Measurements from ENCODE around the gene CHMP2B.
"Not testable (repeated sequence)": the region's sequence is repeated elsewhere in the genome, so short reads cannot be mapped to it uniquely, and the experiment has no call there.

CHMP2B gene

DNA sequence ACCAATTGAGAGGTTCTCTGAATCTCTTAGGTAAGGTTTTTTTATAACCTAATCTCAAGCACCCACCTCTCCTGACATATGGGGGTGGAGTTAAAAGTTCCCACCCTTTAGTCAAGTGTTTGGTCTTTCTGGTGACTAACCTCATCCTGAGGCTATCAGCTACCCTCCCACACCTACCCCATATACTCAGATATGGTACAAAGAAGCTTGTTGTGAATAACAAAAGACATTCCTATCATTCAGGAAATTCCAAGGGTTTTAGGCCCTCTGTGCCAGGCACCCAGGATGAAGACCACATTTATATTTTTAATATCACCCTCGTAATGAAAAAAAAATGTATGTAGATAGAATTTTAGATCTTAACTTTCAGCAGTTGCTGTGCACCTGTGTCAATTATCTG, 9.0 kb downstream of the CHMP2B start:
- no peak for DNase-seq

DNA sequence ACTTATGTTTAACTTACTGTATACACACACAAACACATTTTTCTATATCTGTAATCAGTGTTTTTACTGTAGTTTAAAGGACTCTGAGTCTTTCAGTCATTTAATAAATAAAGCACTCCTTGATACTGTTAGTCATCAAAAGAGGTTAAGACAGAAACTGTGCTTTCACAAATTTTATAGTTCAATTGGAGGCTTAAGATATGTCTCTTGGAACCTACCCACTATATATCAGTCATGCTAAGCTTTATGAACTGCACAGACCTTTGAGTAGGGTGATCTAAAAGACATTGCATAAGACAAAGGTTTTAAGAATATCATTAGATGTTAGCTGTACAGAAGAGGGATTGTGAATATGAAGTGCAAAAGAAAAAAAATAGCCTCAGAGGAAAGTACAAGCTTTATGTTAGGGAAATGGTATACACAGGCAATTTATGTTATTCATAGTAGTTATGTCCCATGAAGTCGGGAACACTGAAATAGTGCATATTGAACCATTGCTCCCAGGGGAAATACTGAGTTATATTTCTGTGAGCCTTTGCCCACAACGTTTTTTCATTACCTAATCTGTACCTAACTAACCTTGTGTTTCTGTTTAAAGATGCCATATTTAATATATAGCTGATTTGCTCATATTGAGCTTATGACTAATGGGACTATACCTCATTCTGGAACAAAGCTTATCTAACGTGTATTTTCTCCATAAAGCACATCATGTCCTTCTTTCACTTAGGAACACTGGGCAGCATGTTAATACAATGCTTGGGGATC, 19.7 kb downstream of the CHMP2B start:
- no peak for DNase-seq

DNA sequence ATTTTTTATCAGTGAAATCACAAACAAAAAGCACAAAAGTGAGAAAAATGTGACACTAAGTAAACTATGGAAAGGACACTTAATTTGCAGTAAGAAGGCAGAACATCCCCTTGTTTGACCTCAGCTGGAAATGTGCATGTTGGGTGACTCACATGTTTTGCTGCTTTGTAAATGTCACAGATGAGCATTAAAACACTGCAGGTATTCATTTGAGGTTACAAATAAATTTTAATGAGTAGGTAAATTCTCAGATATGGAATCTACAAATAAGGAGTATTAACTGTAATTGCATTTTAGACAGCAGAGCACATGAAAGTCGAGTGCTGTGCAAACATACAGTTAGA, 20.3 kb downstream of the CHMP2B start:
- no peak for DNase-seq

DNA sequence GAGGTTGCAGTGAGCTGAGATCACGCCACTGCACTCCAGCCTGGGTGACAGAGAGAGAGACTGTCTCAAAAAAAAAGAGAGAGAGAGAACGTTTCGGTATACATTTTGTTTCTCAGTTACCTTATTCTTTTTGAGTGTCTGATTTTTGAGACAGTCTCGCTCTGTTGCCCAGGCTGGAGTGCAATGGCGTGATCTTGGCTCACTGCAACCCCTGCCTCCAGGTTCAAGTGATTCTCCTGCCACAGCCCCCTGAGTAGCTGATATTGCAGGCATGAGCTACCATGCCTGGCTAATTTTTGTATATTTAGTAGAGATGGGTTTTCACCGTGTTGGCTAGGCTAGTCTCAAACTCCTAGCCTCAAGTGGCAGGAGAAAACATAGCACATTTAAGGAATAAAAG, 21.1 kb downstream of the CHMP2B start:
- DNase-seq = not testable (repeated sequence)

DNA sequence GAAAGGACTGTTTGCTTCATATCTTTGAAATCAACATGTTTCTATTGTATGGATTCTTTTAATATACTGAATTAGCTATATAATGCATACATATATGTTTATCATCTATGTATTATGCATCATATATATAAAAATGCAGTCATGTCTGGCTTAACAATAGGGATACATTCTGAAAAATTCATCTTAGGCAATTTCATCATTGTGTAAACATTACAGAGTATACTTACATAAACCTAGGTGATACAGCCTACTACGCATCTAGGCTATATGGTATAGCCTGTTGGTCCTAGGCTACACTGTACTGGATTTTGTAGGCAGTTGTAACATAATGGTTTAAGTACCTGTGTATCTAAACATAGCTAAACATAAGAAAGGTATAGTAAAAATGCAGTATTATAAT, 21.7 kb downstream of the CHMP2B start:
- no peak for DNase-seq

DNA sequence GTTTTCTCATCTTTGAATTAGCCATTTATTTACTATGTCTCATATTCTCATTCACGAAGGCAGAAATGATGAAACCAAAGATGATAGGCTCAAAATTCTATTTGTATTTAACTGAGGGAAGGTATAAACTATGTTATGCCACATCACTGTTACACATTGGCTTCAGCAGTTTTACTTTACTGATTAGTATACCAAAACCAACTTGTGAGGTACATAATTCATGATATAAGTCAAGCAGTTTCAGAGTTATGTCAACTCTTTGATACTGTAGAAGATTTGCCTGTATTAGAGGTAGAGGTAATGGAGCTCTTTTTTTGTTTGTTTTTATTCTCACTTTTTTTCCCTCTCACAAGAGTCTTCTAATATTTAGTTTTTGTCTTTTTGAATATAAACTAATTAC, 22.9 kb downstream of the CHMP2B start:
- no peak for DNase-seq

DNA sequence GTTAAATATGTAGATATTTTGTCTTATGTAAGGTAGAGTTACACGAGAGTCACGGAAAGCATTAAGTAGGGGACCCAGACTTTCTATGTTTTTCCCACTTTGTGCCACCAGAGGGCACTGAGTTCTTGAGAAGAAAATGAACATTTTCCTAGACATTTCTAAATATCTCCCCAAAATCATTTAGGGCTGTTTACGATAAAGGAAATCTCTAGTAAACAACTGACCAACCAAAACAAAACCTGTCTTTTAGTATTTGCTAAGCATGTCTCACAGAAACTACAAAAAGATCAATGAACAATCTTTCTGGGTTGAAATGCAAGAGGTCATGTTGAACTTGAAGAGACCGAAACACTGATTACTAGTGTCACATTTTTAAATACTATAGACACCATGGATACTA, 33.2 kb downstream of the CHMP2B start:
- no peak for DNase-seq

DNA sequence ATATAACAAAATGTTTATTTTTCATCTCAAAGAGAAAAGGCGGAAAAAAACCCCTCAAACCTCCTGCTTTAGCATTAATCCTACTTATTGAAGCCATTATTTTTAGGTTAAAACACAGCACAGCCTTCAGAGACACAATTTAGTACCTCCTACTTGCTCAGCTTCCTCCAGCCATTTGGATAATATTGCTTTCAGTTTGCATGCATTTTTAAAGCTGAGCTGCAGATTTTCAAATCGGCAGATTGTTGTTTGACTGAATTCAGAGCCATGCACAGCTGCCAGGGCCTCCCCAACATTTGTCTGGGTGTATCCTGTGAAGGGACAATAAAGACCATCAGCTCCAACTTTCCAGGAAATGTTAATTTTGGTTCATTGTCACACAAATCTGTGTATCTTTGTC, 34.8 kb downstream of the CHMP2B start:
- DNase-seq = no peak

DNA sequence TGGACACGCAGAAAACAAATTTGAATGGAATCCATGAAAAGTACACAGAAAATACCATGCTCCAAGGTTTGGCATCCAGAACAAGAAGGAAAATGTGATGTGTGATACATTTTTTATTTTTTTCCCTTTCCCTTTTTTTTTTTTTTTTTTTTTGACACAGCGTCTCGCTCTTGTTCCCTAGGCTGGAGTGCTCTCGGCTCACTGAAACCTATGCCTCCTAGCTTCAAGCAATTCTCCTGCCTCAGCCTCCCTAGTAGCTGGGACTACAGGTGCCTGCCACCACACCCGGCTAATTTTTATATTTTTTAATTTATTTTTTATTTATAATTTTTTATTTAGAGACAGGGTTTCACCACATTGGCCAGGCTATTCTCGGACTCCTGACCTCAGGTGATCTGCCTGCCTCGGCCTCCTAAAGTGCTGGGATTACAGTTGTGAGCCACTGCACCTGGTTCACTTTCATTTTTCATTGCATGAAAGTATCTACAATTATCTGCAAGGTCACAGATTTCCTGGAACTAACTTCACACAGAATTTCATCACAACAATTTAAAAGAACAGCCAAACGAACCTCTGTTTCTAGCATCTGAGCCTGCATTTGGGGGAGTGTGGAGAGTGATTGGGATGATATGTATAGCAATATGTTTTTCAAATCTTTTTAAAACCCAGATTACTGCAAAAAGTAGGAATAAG, 41.0 kb downstream of the CHMP2B start:
- no peak for DNase-seq

DNA sequence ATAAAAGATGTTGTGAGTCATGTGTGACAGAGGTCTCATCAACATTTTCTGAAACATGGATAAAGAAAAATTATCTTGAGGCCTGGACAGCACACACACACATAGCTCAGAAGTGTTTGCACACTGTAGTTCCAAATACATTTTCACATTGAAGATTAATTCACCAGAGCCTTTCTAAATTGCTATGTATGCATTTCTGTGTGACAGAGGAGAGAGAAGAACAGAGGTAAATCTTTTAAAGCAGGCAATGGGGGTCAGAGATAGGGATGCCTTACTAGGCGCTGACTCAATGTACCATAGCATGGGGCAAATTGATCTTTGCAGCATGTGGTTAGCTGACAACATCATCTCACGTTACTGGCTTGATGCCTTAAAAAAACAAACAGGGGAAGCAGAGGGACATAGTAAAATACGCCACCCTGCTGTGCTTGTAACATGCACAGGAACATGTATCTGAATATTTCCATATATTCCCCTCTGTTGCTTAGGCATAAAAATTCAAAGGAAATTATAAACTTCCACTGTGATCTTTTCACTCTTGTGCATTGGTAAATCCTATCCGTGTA, 41.6 kb downstream of the CHMP2B start:
- no peak for DNase-seq

DNA sequence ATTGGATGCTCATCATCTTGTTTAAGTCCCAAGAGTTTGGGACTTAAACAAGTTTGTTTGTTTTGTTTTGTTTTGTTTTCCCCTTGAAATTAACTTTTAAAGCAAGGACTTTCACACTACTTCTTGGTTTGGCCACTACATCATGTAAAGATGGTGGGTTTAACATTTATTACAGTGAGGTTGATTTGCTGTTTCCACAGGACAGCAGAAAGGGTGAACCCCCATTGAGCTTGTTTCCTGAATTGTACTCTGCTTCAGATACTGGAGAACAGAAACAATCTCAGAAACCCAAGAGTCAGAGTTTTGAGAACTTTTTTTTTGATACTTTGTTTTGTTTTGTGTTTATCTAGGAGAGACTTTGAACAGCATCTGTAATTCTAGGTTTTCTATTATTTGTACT, 42.6 kb downstream of the CHMP2B start:
- DNase-seq = no peak

DNA sequence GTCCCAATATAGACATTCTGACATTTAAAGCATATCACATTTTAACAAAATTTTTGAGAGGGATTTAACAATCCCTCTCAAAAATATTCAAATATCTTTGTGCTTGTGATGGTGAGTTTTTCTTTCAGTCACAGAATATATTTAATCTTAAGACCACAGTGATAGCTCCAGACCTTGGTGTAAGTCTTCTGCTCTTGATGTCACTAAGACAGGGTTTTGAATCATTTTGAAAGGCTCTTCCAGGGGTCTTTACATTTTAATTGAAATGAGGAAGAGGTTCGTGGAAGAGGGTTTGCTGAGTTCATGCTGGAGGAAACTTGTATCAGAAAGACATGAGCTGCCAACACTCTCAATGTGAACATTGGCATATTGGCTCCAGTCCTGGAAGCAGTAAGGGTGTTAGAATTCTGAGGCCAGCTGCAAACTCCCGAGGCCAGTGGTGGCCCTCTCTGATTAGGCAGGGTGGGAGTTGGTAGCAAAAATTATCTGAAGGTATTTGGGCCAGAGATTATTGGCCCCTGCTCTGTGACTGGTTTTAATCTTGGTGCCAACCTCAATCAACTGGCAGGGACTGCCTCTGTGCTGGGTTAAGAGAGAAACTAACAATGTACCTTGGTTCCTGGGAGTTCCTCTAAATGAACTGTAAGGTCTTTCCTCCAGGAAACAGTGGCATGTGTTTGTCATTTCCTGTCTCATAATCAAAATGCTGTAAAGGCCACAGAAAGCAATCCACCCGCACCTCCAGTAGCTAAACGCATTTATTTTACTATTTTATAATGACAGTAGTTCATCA, 44.0 kb downstream of the CHMP2B start:
- no peak for DNase-seq

DNA sequence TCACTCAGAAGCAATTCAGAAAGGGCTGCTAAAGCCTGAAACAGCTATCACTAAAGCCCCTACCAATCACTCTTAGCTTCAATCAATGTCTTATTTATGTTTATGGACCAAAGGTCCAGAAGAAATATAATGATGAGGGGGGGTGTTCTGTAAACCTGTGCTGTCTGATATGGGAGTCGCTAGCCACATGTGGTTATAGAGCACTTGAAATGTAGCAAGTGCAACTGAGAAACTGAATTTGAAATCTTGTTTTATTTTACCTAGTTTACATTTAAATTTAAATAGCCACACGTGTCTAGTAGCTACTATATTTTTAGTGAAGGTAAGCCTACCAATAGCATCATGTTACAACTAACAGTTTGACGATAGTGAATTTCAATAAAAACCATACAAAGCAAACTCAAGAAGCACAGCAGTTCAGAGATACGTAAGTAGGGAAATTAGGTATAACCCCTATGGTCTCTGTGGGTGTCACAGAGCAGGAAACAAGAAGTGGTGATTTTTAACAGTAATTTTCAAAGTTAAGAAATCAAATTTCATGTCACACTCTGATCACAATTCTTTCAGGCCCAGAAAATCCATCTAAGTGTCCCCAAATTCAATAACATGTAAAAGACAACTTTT, 45.7 kb downstream of the CHMP2B start:
- no peak for DNase-seq

DNA sequence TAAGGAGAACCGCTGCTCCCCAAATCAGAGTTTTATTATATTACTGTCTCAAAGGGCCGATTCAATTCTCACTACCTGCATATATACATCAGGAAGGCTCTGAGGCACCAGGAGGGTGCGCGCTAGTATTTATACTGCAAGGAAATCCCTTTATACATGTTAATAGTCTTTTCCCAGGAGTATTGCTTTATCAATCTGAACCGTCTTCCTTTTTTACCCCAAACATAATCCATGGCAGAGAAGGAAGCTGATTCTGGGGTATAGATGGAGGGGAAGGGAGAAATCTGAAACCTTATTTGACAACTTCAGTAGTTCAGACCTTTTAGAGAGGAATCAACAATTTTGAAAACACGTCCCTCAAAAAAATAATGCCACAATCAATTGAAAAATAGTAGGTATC, 49.4 kb downstream of the CHMP2B start, which contains the start of gene POU1F1:
Gene POU1F1 (minus strand): TSS at position 101 of the 400 bp plus-strand sequence. CDS start 122 bp downstream, outside the sequence.
- no peak for DNase-seq

DNA sequence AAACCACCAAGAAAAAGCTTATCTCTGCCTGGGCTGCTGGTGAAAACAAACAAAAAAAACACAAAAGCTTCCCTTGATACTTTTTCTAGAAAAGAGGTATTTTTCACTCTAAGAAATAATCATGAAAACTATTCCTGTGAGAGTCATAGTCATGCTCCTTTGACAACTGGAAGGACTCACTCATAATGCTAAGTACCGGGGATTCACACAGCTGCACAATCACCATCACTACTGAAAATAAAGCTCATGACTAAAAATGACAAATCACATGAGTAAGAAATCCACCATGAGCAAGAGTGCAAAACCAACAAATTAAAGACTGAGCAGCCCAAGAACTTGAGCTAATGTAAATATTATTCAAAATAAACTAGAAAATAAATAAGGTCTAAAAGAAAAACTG, 59.9 kb downstream of the CHMP2B start:
- DNase-seq = no peak

DNA sequence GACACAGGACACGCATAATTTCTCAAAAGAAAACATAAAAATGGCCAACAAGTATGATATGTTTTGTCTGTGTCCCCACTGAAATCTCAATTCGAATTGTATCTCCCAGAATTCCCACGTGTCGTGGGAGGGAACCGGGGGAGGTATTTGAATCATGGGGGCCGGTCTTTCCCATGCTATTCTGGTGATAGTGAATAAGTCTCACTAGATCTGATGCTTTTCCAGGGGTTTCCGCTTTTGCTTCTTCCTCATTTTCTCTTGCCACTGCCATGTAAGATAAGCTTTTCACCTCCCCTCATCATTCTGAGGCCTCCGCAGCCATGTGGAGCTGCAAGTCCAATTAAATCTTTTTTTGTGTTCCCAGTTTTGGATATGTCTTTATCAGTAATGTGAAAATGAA, 61.3 kb downstream of the CHMP2B start:
- DNase-seq = no peak

DNA sequence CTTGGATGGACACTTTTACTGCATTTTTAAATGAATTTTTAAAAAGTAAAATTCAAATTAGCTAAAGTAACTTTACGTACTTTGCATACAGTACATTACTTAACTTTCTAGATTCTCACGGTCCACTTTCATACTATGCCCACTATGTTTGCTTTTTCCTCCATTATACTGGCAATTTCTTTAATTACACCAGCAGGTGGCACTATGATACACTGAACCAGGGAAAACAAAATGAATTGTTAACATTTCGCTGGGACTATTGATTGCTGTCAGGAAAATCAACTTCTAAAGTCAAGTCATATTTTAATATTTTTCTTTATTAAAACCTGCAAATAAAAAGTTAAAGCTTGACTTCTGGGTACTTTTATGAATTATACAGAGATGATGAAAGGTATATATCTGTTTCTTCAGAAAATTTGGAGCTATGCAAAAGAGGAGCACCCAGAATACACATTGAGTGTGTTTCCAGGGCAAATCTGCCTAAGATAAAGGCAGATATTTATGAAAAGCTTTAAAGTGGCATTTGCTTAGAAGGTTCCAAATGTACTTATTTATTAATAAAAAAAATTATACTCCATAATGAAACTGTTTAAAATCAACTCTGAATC, 71.1 kb downstream of the CHMP2B start:
- DNase-seq = no peak

DNA sequence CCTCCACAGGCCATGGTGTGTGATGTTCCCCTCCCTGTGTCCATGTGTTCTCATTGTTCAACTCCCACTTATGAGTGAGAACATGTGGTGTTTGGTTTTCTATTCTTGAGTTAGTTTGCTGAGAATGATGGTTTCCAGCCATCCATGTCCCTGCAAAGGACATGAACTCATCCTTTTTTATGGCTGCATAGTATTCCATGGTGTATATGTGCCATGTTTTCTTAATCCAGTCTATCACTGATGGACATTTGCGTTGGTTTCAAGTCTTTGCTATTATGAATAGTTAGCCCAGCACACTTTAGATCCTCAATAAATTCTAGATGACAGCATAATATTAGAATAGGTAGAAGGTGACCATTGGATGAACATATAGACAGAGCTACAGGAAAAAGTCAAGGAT, 77.9 kb downstream of the CHMP2B start:
- not testable (repeated sequence) for DNase-seq
